IMR-90 (cell line): ENCODE data around the gene DPH7. TPM values are rescaled to one million over a fixed set of nuclear protein-coding genes. Genes with fewer than 3 reads are reported as not detected.

Experiments used
- ATAC-seq: fragments of 200-7000 bp; cut with Tn5 transposase; 2 replicates; pipeline ENCODE4 v1.9.1; 2020; ENCODE audit warnings: low read depth, mild to moderate bottlenecking, moderate library complexity
- BruUV-seq: library from RNA; stranded (reverse); fragments of 400-500 nt; replicated peaks from 2 replicates; lab custom pipeline; 2021; lab: Mats Ljungman, UMichigan
- CTCF ChIA-PET: fragments of 300-600 bp; formaldehyde crosslinking; extraction: SDS; loops from one replicate; lab custom pipeline; 2021; ENCODE audit warnings: antibody characterized with exemption; lab: Yijun Ruan, JAX
- POLR2A ChIA-PET: fragments of 300-600 bp; sonication (Branson Sonifier 250); formaldehyde crosslinking; loops from one replicate; lab custom pipeline; 2022; ENCODE audit warnings: antibody characterized with exemption; ENCODE audit not compliant: unreplicated experiment; lab: Charles Lee
- DNase-seq: peaks from one replicate; pipeline ENCODE4 v3.0.0; 2013
- H2AFZ ChIP-seq: replicated peaks from 2 replicates; pipeline ENCODE3; 2013; ENCODE audit warnings: low read length, mild to moderate bottlenecking; ENCODE audit not compliant: poor library complexity
- H2AK5ac ChIP-seq: 2 replicates; pipeline ENCODE4 v1.6.1; 2013; ENCODE audit warnings: low read depth, low read length, inconsistent platforms
- H2AK9ac ChIP-seq: replicated peaks from 2 replicates; pipeline ENCODE3; 2013; ENCODE audit warnings: mild to moderate bottlenecking, low read depth, low read length, moderate library complexity; ENCODE audit not compliant: poor library complexity
- H2BK120ac ChIP-seq: 2 replicates; pipeline ENCODE4 v1.6.1; 2013; ENCODE audit warnings: low read depth, low read length, inconsistent platforms
- H2BK15ac ChIP-seq: 3 replicates; pipeline ENCODE4 v1.6.1; 2013; ENCODE audit warnings: low read depth, low read length, inconsistent platforms
- H2BK20ac ChIP-seq: 2 replicates; pipeline ENCODE4 v1.6.1; 2013; ENCODE audit warnings: low read depth, mild to moderate bottlenecking, inconsistent platforms, low read length, moderate library complexity
- H2BK5ac ChIP-seq: 2 replicates; pipeline ENCODE4 v1.6.1; 2013; ENCODE audit warnings: mild to moderate bottlenecking, low read depth, low read length, inconsistent platforms; ENCODE audit not compliant: poor library complexity, severe bottlenecking
- H3K14ac ChIP-seq: replicated peaks from 2 replicates; pipeline ENCODE4 v1.6.1; 2013; ENCODE audit warnings: low read depth, low read length, inconsistent platforms
- H3K18ac ChIP-seq: 2 replicates; pipeline ENCODE4 v1.6.1; 2013; ENCODE audit warnings: low read depth, low read length, control low read depth
- H3K23ac ChIP-seq: 2 replicates; pipeline ENCODE4 v1.6.1; 2013; ENCODE audit warnings: low read depth, low read length, inconsistent platforms
- H3K27ac ChIP-seq: 2 replicates; pipeline ENCODE4 v1.5.1; 2013; ENCODE audit warnings: mild to moderate bottlenecking, control low read depth, low read length; ENCODE audit not compliant: insufficient read depth
- H3K27me3 ChIP-seq: 2 replicates; pipeline ENCODE4 v1.6.1; 2013; ENCODE audit warnings: low read length; ENCODE audit not compliant: control insufficient read depth, insufficient read depth
- H3K36me3 ChIP-seq: 2 replicates; pipeline ENCODE4 v1.6.1; 2013; ENCODE audit warnings: low read length, mixed read lengths; ENCODE audit not compliant: control insufficient read depth, insufficient read depth
- H3K4ac ChIP-seq: 2 replicates; pipeline ENCODE4 v1.6.1; 2013; ENCODE audit warnings: low read depth, low read length, inconsistent platforms
- H3K4me1 ChIP-seq: 2 replicates; pipeline ENCODE4 v1.6.1; 2013; ENCODE audit warnings: low read length, mixed read lengths; ENCODE audit not compliant: control insufficient read depth, insufficient read depth
- H3K4me2 ChIP-seq: 2 replicates; pipeline ENCODE4 v1.6.1; 2013; ENCODE audit warnings: low read depth, mild to moderate bottlenecking, control low read depth, low read length, moderate library complexity
- H3K4me3 ChIP-seq: 2 replicates; pipeline ENCODE4 v1.5.1; 2013; ENCODE audit warnings: low read depth, mild to moderate bottlenecking, control low read depth, low read length, moderate library complexity; ENCODE audit not compliant: insufficient read depth
- H3K56ac ChIP-seq: 2 replicates; pipeline ENCODE4 v1.6.1; 2013; ENCODE audit warnings: low read length, inconsistent platforms; ENCODE audit not compliant: insufficient read depth; ENCODE audit errors: extremely low read depth
- H3K79me1 ChIP-seq, 2 experiments: 2 replicates each; pipeline ENCODE4 v1.6.1; 2013; ENCODE audit warnings: low read length in 2 of 2, inconsistent platforms in 1 of 2, low read depth in 1 of 2
- H3K9ac ChIP-seq: 2 replicates; pipeline ENCODE4 v1.6.1; 2013; ENCODE audit warnings: low read depth, low read length, control low read depth
- H3K9me1 ChIP-seq: 2 replicates; pipeline ENCODE4 v1.6.1; 2013; ENCODE audit warnings: low read length, inconsistent platforms; ENCODE audit not compliant: insufficient read depth
- H3K9me3 ChIP-seq: 2 replicates; pipeline ENCODE4 v1.6.1; 2013; ENCODE audit warnings: low read length; ENCODE audit not compliant: control insufficient read depth, insufficient read depth
- H4K20me1 ChIP-seq: 2 replicates; pipeline ENCODE4 v1.6.1; 2013; ENCODE audit warnings: low read length, inconsistent platforms; ENCODE audit not compliant: insufficient read depth
- H4K5ac ChIP-seq: 2 replicates; pipeline ENCODE4 v1.6.1; 2013; ENCODE audit warnings: mild to moderate bottlenecking, low read depth, low read length, control low read depth
- H4K8ac ChIP-seq, 2 experiments: 2 replicates each; pipeline ENCODE4 v1.6.1; 2013; ENCODE audit warnings: low read depth in 2 of 2, low read length in 2 of 2, control low read depth in 1 of 2, inconsistent platforms in 1 of 2
- H4K91ac ChIP-seq: 2 replicates; pipeline ENCODE4 v1.6.1; 2013; ENCODE audit warnings: low read depth, low read length, inconsistent platforms; ENCODE audit not compliant: insufficient read depth
- BHLHE40 ChIP-seq: fragments of 150-350 bp; IDR thresholded peaks from 2 replicates; pipeline ENCODE4 v1.6.1; 2016; ENCODE audit warnings: mild to moderate bottlenecking, low read depth, low read length
- CEBPB ChIP-seq: IDR thresholded peaks from 2 replicates; pipeline ENCODE4 v1.6.1; 2012; ENCODE audit warnings: low read depth, low read length, improper control_type of control experiment
- CHD1 ChIP-seq: IDR thresholded peaks from 2 replicates; pipeline ENCODE4 v1.6.1; 2012; ENCODE audit warnings: low read depth, low read length, improper control_type of control experiment
- CTCF ChIP-seq: conservative IDR thresholded peaks from 2 replicates; pipeline ENCODE4 v1.5.1; 2012; ENCODE audit warnings: mild to moderate bottlenecking, low read depth, low read length, improper control_type of control experiment
- ELK1 ChIP-seq: fragments of 150-350 bp; IDR thresholded peaks from 2 replicates; pipeline ENCODE4 v1.6.1; 2016; ENCODE audit warnings: low read depth, mild to moderate bottlenecking, low read length, moderate library complexity, borderline replicate concordance
- FOS ChIP-seq: fragments of 150-350 bp; IDR thresholded peaks from 2 replicates; pipeline ENCODE4 v1.6.1; 2016; ENCODE audit warnings: low read depth, low read length
- MAFK ChIP-seq: IDR thresholded peaks from 2 replicates; pipeline ENCODE4 v1.6.1; 2012; ENCODE audit warnings: low read depth, low read length, improper control_type of control experiment
- MAZ ChIP-seq: IDR thresholded peaks from 2 replicates; pipeline ENCODE4 v1.6.1; 2012; ENCODE audit warnings: low read depth, mild to moderate bottlenecking, low read length, improper control_type of control experiment, moderate library complexity, borderline replicate concordance
- NFE2L2 ChIP-seq: fragments of 150-350 bp; IDR thresholded peaks from 2 replicates; pipeline ENCODE4 v1.6.1; 2016; ENCODE audit warnings: low read depth, mild to moderate bottlenecking, low read length
- POLR2A ChIP-seq: IDR thresholded peaks from 2 replicates; pipeline ENCODE4 v1.6.1; 2012; ENCODE audit warnings: mild to moderate bottlenecking, low read depth, low read length
- RAD21 ChIP-seq: IDR thresholded peaks from 2 replicates; pipeline ENCODE4 v1.6.1; 2012; ENCODE audit warnings: low read length, improper control_type of control experiment
- RCOR1 ChIP-seq: IDR thresholded peaks from 2 replicates; pipeline ENCODE4 v1.6.1; 2012; ENCODE audit warnings: mild to moderate bottlenecking, low read length, improper control_type of control experiment; ENCODE audit not compliant: insufficient replicate concordance
- RFX5 ChIP-seq: IDR thresholded peaks from 2 replicates; pipeline ENCODE4 v1.8.0; 2012; ENCODE audit warnings: low read depth, mild to moderate bottlenecking, low read length, moderate library complexity
- SMC3 ChIP-seq: fragments of 150-350 bp; IDR thresholded peaks from 2 replicates; pipeline ENCODE4 v1.6.1; 2016; ENCODE audit warnings: low read depth, mild to moderate bottlenecking, antibody characterized with exemption, low read length, moderate library complexity
- USF2 ChIP-seq: fragments of 150-350 bp; IDR thresholded peaks from 2 replicates; pipeline ENCODE4 v1.6.1; 2017; ENCODE audit warnings: mild to moderate bottlenecking, antibody characterized with exemption, low read length, low read depth
- WGBS, 2 experiments: methylation state at CpG; one replicate each; pipeline versions ENCODE4 v1.1.5 to v1.1.7; 2013; ENCODE audit warnings: missing lambda C conversion rate in 2 of 2; ENCODE audit not compliant: insufficient read length in 1 of 2; ENCODE audit errors: extremely low coverage in 2 of 2; 5-methylcytosine and 5-hydroxymethylcytosine counted together
- dilution Hi-C: fragments of 300-500 bp; cut with HindIII; formaldehyde crosslinking; loops from one replicate; pipeline ENCODE4 v1.14.3; 2018; ENCODE audit warnings: low sequenced_read_pairs; ENCODE audit not compliant: unreplicated experiment
- in situ Hi-C: fragments of 300-500 bp; cut with MboI; formaldehyde crosslinking; loops from 3 replicates; pipeline ENCODE4 v1.14.3; 2019; ENCODE audit warnings: low sequenced_read_pairs, inconsistent platforms, mixed read lengths
- intact Hi-C: fragments of 100-400 bp; cut with micrococcal nuclease; formaldehyde crosslinking; loops from 2 replicates; pipeline ENCODE4 v1.10.0; 2022
- polyA plus RNA-seq, 3 experiments: library from polyadenylated mRNA; depleted of rRNA; stranded (reverse); fragments of >200 nt; gene quantifications; 2 replicates each; pipeline ENCODE4 v1.2.3, GENCODE V29; 2012; ENCODE audit warnings: low replicate concordance in 1 of 3
- total RNA-seq: library from RNA; depleted of rRNA; stranded (reverse); fragments of >200 nt; gene quantifications from 2 replicates; pipeline ENCODE4 v1.2.3, GENCODE V29; 2012

DPH7 gene
- total and polyA plus RNA-seq, 2 of the 4 experiments (the other 2 are of a cell fraction), result 12.5 to 33.7 TPM

- H4K8ac ChIP-seq, result no peak overlapping the region
- H3K36me3 ChIP-seq, result no peaks in the 10 kb centered on the region
- no peaks in the 10 kb centered on the region for H3K9me3 ChIP-seq
- DNase-seq (peak; percentile 33), ATAC-seq (no peak)
- peak overlapping the region; percentile 75 for H2AK9ac ChIP-seq
- ChIA-PET POLR2A (interaction anchor here (0.7 kb wide), 1 partner anchor 9 kb away, joined by 5 read pairs; no protein-coding TSS in a partner anchor), CTCF (no interaction called here)
- 0 out of 2 replicates have a peak overlapping the region, but pooled peaks have one; percentile 29 for H2AK5ac ChIP-seq
- no peak overlapping the region for H3K56ac ChIP-seq
- no peak overlapping the region for H3K18ac ChIP-seq
- no TSS peak for BruUV-seq
- H2BK15ac ChIP-seq, result no peak overlapping the region
- H3K27ac ChIP-seq, result no peak overlapping the region
- peak overlapping the region; percentile 88 for H3K4me2 ChIP-seq
- WGBS, 2 experiments, result 76% methylated on average over 3 of the region's 17 CpGs; no CpG with 5 or more reads in 1 of the 2 experiments
- no peak overlapping the region for H2AFZ ChIP-seq
- H3K27me3 ChIP-seq, result peaks cover 5% of the 10 kb centered on the region; the same call in 1 of the 2 replicates
- H3K23ac ChIP-seq, result no peak overlapping the region
- H3K4ac ChIP-seq, result no peak overlapping the region
- no peak overlapping the region for H2BK5ac ChIP-seq
- peaks cover 10% of the 10 kb centered on the region for H3K9me1 ChIP-seq
- H2BK20ac ChIP-seq, result no peak overlapping the region
- in situ Hi-C loops, result no loop called here
- H2BK120ac ChIP-seq, result no peak overlapping the region
- H3K9ac ChIP-seq, result no peak overlapping the region
- intact Hi-C loops, result no loop called here
- H3K4me1 ChIP-seq, result peaks cover 23% of the 10 kb centered on the region
- peaks cover 6 to 44% of the 10 kb centered on the region in 2 experiments; a peak in 3 of 4 replicates for H3K79me1 ChIP-seq
- H4K20me1 ChIP-seq, result peaks cover 24% of the 10 kb centered on the region
- no peak overlapping the region for H4K5ac ChIP-seq
- H3K4me3 ChIP-seq, result peak overlapping the region; percentile 9; the same call in 1 of the 2 replicates
- no peak overlapping the region for H3K14ac ChIP-seq
- H4K91ac ChIP-seq, result no peak overlapping the region
- dilution Hi-C loops, result no loop called here
- TF ChIP-seq ELK1, result no peak
- TF ChIP-seq POLR2A, result no peak
- no peak for TF ChIP-seq CEBPB
- no peak for TF ChIP-seq FOS
- no peak for TF ChIP-seq NFE2L2
- no peak for TF ChIP-seq BHLHE40
- TF ChIP-seq RFX5, result no peak
- no peak for TF ChIP-seq SMC3
- no peak for TF ChIP-seq CHD1
- TF ChIP-seq RAD21, result no peak
- TF ChIP-seq MAFK, result no peak
- TF ChIP-seq USF2, result no peak
- no peak for TF ChIP-seq CTCF
- TF ChIP-seq RCOR1, result no peak
- TF ChIP-seq MAZ, result no peak
These were observed 28.6 kb upstream of the DPH7 start for GRCh38 chr9:137607141-137607857.
